Calu3 (cell line): ENCODE data around the gene GDPD5. TPM values are rescaled to one million over a fixed set of nuclear protein-coding genes. Genes with fewer than 3 reads are reported as not detected.

Experiments
- BruUV-seq: library from RNA; stranded (reverse); fragments of 400-500 nt; replicated peaks from 2 replicates; lab custom pipeline; 2021; lab: Mats Ljungman, UMichigan
- CTCF ChIA-PET: fragments of 300-600 bp; sonication (Branson Sonifier 250); formaldehyde crosslinking; loops from one replicate; lab custom pipeline; 2022; ENCODE audit warnings: antibody characterized with exemption; lab: Charles Lee
- DNase-seq: peaks from one replicate; pipeline ENCODE4 v3.0.0; 2022
- H3K27ac Mint-ChIP-seq: one replicate; pipeline ENCODE4 v1.8.0; 2022; ENCODE audit warnings: mixed read lengths; ENCODE audit not compliant: unreplicated experiment
- H3K27me3 Mint-ChIP-seq: one replicate; pipeline ENCODE4 v1.8.0; 2022; ENCODE audit warnings: mixed read lengths; ENCODE audit not compliant: unreplicated experiment
- H3K36me3 Mint-ChIP-seq: one replicate; pipeline ENCODE4 v1.8.0; 2022; ENCODE audit warnings: mild to moderate bottlenecking, moderate library complexity, mixed read lengths; ENCODE audit not compliant: insufficient read depth, unreplicated experiment
- H3K4me1 Mint-ChIP-seq: one replicate; pipeline ENCODE4 v1.8.0; 2022; ENCODE audit warnings: mild to moderate bottlenecking, low read depth, mixed read lengths; ENCODE audit not compliant: unreplicated experiment
- H3K4me3 Mint-ChIP-seq: one replicate; pipeline ENCODE4 v1.8.0; 2022; ENCODE audit warnings: mild to moderate bottlenecking, low read depth, moderate library complexity, mixed read lengths; ENCODE audit not compliant: unreplicated experiment
- H3K9me3 Mint-ChIP-seq: one replicate; pipeline ENCODE4 v1.8.0; 2022; ENCODE audit warnings: low read depth, mixed read lengths; ENCODE audit not compliant: unreplicated experiment
- CTCF ChIP-seq: fragments of 200-600 bp; IDR thresholded peaks from one replicate; pipeline ENCODE4 v1.8.0; 2022; ENCODE audit warnings: antibody characterized with exemption; ENCODE audit not compliant: unreplicated experiment
- intact Hi-C: fragments of 100-400 bp; cut with micrococcal nuclease; formaldehyde crosslinking; loops from one replicate; pipeline ENCODE4 v1.10.0; 2022; ENCODE audit not compliant: unreplicated experiment
- total RNA-seq: library from RNA; stranded (reverse); gene quantifications from 2 replicates; pipeline ENCODE4 v1.2.3, GENCODE V29; 2022

Gene GDPD5
- total RNA-seq, 1 experiment from 2014 or later: 7.0 TPM

GRCh38 chr11:75556275-75556674, 30.5 kb upstream of the GDPD5 start:
- Mint-ChIP-seq H3K27ac (no peak overlapping the region), H3K27me3 (no peaks in the 10 kb centered on the region), H3K4me3 (no peak overlapping the region), H3K9me3 (no peaks in the 10 kb centered on the region), H3K36me3 (no peaks in the 10 kb centered on the region), H3K4me1 (peaks cover 7% of the 10 kb centered on the region)
- intact Hi-C loops: no loop called here
- CTCF ChIA-PET: no interaction called here
- no TSS peak for BruUV-seq
- no peak for DNase-seq
- TF ChIP-seq CTCF: no peak

GRCh38 chr11:75555079-75555811, 29.5 kb upstream of the GDPD5 start:
- CTCF ChIA-PET: no interaction called here
- TF ChIP-seq CTCF: no peak
- Mint-ChIP-seq H3K27me3 (no peaks in the 10 kb centered on the region), H3K36me3 (no peaks in the 10 kb centered on the region), H3K9me3 (no peaks in the 10 kb centered on the region), H3K4me3 (no peak overlapping the region), H3K27ac (no peak overlapping the region), H3K4me1 (peaks cover 7% of the 10 kb centered on the region)
- DNase-seq: no peak
- BruUV-seq: no TSS peak
- intact Hi-C loops: no loop called here

DNA sequence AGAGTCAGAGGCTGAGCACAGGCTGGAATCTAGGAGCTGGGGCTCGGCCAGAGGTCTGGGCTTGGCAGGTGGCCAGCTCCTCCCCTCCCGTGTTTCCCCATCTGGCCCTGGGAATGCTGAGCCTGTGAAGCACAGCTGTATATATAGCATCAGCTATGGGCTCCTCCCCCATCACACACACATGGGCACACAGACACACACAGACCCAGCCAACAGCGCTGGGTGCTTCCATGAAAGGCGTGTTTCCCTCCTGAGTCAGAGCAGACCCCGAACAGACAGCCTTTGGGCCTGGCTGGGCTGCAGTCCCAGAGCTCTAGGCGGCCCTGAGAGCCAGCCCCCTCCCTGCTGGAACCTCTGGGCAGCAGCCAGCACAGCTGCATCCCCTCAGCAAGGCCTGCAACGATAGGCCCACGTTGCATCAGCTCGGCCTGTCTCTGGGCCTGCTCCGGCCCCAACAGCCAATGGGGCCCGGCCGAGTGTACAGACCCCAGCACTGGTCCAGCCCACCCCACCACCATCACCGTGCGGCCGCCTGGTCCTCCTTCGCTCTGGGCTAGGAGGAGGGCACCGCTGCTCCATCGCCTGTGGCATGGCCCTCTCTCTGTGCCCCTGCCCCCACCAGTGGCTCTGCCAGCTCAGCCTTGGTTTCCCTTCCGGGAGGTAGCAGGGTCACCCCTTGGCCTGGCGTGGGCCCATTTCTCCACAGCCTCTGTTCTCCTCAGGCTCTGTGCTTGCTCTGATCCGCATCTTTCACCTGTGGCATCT, 28.7 kb upstream of the GDPD5 start:
- Mint-ChIP-seq H3K9me3 (no peaks in the 10 kb centered on the region), H3K36me3 (no peaks in the 10 kb centered on the region), H3K27me3 (peaks cover 4% of the 10 kb centered on the region), H3K4me1 (peaks cover 5% of the 10 kb centered on the region), H3K4me3 (no peak overlapping the region), H3K27ac (no peak overlapping the region)
- intact Hi-C loops: no loop called here
- no peak for DNase-seq
- BruUV-seq: no TSS peak
- CTCF ChIA-PET: no interaction called here
- TF ChIP-seq CTCF: no peak

GRCh38 chr11:75553889-75554257, 28.1 kb upstream of the GDPD5 start:
- intact Hi-C loops: no loop called here
- no peak for DNase-seq
- Mint-ChIP-seq H3K27me3 (peaks cover 10% of the 10 kb centered on the region), H3K4me1 (no peaks in the 10 kb centered on the region), H3K27ac (no peak overlapping the region), H3K9me3 (no peaks in the 10 kb centered on the region), H3K4me3 (no peak overlapping the region), H3K36me3 (no peaks in the 10 kb centered on the region)
- no TSS peak for BruUV-seq
- CTCF ChIA-PET: no interaction called here
- TF ChIP-seq CTCF: no peak
